ENCODE results near the gene STK17A.

Gene STK17A

DNA sequence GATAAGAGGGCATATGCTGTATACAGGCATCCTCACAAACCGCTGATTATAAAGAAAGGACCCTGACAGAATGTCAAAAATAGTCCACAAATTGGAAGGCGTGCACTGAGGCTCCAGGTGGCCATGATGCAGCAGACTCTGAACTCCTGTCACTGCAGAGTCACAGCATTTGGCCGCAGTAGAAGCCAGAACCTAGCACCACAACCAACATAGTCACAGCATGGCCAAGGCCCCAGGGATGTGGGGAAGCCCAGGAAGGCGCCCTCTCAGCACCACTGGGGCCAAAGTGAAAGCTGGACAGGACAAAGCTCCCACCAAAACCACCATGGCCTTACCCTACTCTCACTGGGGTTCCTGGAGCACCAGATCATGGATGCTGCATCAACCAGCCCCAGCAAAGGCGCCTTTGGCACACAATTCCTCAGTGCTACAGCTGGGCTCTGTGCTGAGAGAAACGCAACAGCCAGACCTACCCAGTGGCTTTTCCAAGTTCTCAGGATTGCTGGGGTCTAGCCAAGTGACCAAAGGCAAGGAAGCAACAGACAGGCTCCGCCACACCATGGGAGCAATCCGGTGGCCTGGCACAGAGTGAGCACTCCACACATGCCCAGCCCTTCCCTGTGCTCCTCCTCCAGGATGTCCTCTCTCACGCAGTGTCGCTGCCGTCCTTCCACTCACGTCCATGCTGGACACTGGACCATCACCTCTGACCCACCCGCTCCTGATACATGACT lies 60.2 kb downstream of the STK17A start:
- DNase-seq (ENCODE audit: insufficient read length, low spot score) = no peak
- TF ChIP-seq, protein P1, sequence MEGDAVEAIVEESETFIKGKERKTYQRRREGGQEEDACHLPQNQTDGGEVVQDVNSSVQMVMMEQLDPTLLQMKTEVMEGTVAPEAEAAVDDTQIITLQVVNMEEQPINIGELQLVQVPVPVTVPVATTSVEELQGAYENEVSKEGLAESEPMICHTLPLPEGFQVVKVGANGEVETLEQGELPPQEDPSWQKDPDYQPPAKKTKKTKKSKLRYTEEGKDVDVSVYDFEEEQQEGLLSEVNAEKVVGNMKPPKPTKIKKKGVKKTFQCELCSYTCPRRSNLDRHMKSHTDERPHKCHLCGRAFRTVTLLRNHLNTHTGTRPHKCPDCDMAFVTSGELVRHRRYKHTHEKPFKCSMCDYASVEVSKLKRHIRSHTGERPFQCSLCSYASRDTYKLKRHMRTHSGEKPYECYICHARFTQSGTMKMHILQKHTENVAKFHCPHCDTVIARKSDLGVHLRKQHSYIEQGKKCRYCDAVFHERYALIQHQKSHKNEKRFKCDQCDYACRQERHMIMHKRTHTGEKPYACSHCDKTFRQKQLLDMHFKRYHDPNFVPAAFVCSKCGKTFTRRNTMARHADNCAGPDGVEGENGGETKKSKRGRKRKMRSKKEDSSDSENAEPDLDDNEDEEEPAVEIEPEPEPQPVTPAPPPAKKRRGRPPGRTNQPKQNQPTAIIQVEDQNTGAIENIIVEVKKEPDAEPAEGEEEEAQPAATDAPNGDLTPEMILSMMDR (IDR thresholded peaks at IDR 0.05; ENCODE audit: insufficient read depth, missing control alignments) = no peak
- FAIRE-seq = no peak

DNA sequence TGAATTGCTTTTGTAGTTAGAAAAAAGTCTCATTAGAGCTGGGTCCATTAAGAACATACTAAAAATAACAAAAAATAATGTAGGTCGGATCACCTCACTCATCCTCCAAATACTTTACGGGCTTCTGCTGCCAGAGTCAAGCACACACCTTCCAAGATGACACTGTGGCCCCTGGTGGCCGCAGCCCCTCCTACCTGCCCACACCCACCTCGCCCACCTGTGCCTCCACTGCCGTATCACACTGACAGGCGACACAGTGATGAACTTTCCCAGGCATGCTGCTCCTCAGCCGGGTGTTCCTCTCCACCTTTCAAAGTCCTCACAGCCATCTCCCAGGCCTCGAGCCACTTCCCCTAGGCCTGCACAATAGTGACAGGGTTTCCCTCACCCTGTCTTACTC lies 60.9 kb downstream of the STK17A start:
- FAIRE-seq = no peak

DNA sequence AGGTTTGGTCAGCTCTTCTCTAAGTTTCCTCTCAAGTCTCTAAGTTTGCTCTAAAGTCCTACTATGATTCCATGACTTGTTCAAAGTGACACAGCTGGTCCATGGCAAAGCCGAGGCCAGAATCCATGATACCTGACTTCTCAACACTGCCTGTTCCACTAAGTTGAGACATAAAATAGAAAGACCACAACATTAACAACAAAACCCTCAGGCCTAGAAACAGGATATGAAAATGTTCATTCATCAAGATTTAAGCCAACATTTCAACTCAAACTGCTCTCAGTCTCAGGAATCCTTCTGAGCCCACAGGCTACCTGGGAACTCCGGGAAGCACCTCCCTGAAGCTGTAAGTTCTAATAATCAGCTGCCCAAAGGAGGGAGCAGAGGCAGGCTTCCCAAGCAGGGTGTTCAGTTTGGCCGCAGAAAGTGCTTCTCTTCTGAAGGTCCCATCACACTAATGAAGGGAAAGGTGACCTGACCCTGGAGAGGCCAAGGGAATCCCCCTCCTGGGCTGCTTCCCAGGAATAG lies 62.9 kb downstream of the STK17A start:
- TF ChIP-seq, protein P1 (IDR thresholded peaks at IDR 0.05; ENCODE audit: insufficient read depth, missing control alignments) = no peak
- DNase-seq (ENCODE audit: insufficient read length, low spot score) = no peak
- no peak for FAIRE-seq

More for the DNA sequence above, 60.9 kb downstream of the STK17A start:
- TF ChIP-seq, protein P1 (IDR thresholded peaks at IDR 0.05; ENCODE audit: insufficient read depth, missing control alignments) = no peak
- DNase-seq (ENCODE audit: insufficient read length, low spot score) = no peak

DNA sequence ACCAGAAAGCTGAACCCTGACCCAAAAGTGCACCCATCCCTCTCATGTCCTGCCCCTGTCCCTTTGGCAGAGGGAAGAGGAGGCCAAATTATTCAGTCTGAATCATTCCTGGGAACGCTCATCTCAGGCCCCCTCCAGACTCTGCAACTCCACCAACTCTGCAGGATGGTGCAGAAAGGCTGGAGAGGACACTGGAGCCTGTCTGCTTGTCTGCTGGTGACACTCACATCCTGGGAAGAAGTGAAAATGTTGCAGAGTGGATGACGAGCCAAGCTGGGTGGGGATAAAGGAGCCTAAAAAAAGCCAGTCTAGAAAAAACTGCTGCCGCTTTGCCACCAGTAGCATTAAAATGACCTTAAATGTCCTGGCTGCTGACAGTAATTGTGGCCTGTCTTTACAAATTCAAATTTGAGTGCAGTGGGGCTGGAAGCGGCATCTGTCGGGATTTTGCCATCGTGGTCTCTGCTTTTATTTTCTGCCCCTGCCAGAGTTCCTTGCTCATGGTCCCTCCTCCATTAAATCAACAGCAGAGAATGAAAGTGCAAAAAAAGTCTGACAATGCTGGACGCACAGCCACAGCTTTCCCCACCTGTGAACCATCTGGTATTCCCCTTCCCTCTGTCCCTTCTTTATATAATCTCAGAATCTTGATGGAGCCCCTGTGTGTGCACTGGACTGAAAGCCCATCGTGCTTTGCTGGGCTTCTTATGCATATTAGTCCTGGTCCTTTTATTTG lies 63.9 kb downstream of the STK17A start:
- TF ChIP-seq, protein P1 (IDR thresholded peaks at IDR 0.05; ENCODE audit: insufficient read depth, missing control alignments) = no peak
- FAIRE-seq (no peak), DNase-seq (ENCODE audit: insufficient read length, low spot score) (no peak)

DNA sequence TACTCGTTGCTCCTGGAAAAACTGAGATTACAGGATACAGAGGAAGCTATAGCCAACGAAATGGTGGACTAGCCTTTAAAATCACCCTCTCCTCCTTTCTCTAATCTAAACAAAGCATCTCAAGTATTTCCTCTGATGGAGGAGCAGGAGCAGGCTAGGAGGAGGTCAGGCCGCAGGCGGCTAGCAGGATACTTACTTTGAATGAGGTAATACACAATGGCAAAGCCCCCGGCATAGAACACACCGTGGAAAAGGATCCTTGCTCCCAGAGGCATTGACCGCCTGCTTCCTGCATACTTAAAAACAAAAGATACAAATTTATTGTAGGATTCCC lies 64.4 kb downstream of the STK17A start:
- no peak for FAIRE-seq
- no peak for DNase-seq (ENCODE audit: insufficient read length, low spot score)
- TF ChIP-seq, protein P1 (IDR thresholded peaks at IDR 0.05; ENCODE audit: insufficient read depth, missing control alignments) = no peak

DNA sequence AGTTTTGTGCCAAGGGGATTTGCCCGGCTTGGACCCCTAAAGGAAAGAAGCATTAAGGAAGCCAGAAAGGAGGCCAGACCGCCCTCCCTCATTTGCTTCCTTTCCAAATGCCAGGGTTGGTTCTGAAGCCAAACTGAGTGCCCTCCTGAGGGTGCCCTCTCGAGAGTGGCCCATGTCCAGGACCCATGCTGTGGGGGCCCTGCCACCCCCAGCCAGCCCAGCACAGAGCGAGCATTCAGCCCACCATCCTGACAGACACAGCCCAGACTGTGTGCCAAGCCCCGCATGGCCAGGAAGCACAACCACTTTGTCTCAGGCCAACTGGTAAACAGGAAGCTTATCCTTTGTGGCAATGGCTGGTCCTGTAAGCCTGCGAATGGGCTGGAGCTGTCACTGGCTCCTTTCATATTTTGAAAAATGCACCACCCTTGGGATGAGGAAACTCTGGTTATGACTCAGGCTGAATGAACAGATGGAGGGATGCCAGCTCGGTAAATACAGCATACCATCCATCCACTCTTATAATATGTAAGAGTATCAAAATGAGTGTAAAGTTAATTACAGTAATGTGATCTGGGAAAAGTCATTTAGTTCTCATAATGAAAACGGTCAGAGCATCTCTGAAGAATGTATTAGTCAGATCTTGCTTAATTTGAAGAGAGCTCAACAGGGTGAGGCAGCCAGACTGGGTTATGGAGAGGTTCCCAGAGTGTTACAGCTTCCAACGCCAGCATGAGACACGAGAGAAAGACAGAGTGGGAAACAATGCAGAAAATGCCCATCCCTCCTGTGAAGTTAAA lies 65.0 kb downstream of the STK17A start:
- TF ChIP-seq, protein P1 (IDR thresholded peaks at IDR 0.05; ENCODE audit: insufficient read depth, missing control alignments) = no peak
- DNase-seq (ENCODE audit: insufficient read length, low spot score) (no peak), FAIRE-seq (no peak)
